ENCODE measurements around the gene ANKFN1. TPM values are rescaled to one million over a fixed set of nuclear protein-coding genes. Genes with fewer than 3 reads are reported as not detected.

The ANKFN1 gene
- total RNA-seq, 1 experiment from 2014 or later = not detected

- H3K27me3 Mint-ChIP-seq (ENCODE audit: unreplicated experiment) = no peaks in the 10 kb centered on the region
- TF ChIP-seq CTCF (IDR thresholded peaks at IDR 0.05; ENCODE audit: unreplicated experiment) = no peak
- H3K9me3 Mint-ChIP-seq (ENCODE audit: low read depth, unreplicated experiment) = no peaks in the 10 kb centered on the region
- CTCF ChIA-PET = interaction anchor here (0.6 kb wide), 1 partner anchor 113 kb away, joined by 3 read pairs; no protein-coding TSS in a partner anchor
- no peak overlapping the region for H3K4me3 Mint-ChIP-seq (ENCODE audit: low read depth, unreplicated experiment)
- DNase-seq = no peak
- intact Hi-C loops (cut with micrococcal nuclease; ENCODE audit: unreplicated experiment) = no loop called here
- no TSS peak for BruUV-seq (replicated peaks)
- no peaks in the 10 kb centered on the region for H3K36me3 Mint-ChIP-seq (ENCODE audit: insufficient read depth, unreplicated experiment)
- no peaks in the 10 kb centered on the region for H3K4me1 Mint-ChIP-seq (ENCODE audit: low read depth, unreplicated experiment)
- no peak overlapping the region for H3K27ac Mint-ChIP-seq (ENCODE audit: unreplicated experiment)
These were observed 205.4 kb downstream of the ANKFN1 start for GRCh38 chr17:56358651-56359050.

- H3K4me1 Mint-ChIP-seq (ENCODE audit: low read depth, unreplicated experiment) = no peaks in the 10 kb centered on the region
- H3K9me3 Mint-ChIP-seq (ENCODE audit: low read depth, unreplicated experiment) = no peaks in the 10 kb centered on the region
- intact Hi-C loops (cut with micrococcal nuclease; ENCODE audit: unreplicated experiment) = no loop called here
- H3K27ac Mint-ChIP-seq (ENCODE audit: unreplicated experiment) = no peak overlapping the region
- H3K27me3 Mint-ChIP-seq (ENCODE audit: unreplicated experiment) = no peaks in the 10 kb centered on the region
- CTCF ChIA-PET = no interaction called here
- no TSS peak for BruUV-seq (replicated peaks)
- DNase-seq = no peak
- no peak for TF ChIP-seq CTCF (IDR thresholded peaks at IDR 0.05; ENCODE audit: unreplicated experiment)
- H3K4me3 Mint-ChIP-seq (ENCODE audit: low read depth, unreplicated experiment) = no peak overlapping the region
- no peaks in the 10 kb centered on the region for H3K36me3 Mint-ChIP-seq (ENCODE audit: insufficient read depth, unreplicated experiment)
These were observed 206.2 kb downstream of the ANKFN1 start for GRCh38 chr17:56359518-56359917.

- TF ChIP-seq CTCF (IDR thresholded peaks at IDR 0.05; ENCODE audit: unreplicated experiment) = no peak
- no peak for DNase-seq
- Mint-ChIP-seq H3K36me3 (ENCODE audit: insufficient read depth, unreplicated experiment) (no peaks in the 10 kb centered on the region), H3K9me3 (ENCODE audit: low read depth, unreplicated experiment) (no peaks in the 10 kb centered on the region), H3K4me3 (ENCODE audit: low read depth, unreplicated experiment) (no peak overlapping the region), H3K27ac (ENCODE audit: unreplicated experiment) (no peak overlapping the region), H3K4me1 (ENCODE audit: low read depth, unreplicated experiment) (no peaks in the 10 kb centered on the region), H3K27me3 (ENCODE audit: unreplicated experiment) (no peaks in the 10 kb centered on the region)
- intact Hi-C loops (cut with micrococcal nuclease; ENCODE audit: unreplicated experiment) = no loop called here
- CTCF ChIA-PET = no interaction called here
- BruUV-seq (replicated peaks) = no TSS peak
These were observed 214.1 kb downstream of the ANKFN1 start for GRCh38 chr17:56367366-56367765.

- no peaks in the 10 kb centered on the region for H3K9me3 Mint-ChIP-seq (ENCODE audit: low read depth, unreplicated experiment)
- intact Hi-C loops (cut with micrococcal nuclease; ENCODE audit: unreplicated experiment) = no loop called here
- CTCF ChIA-PET = no interaction called here
- H3K36me3 Mint-ChIP-seq (ENCODE audit: insufficient read depth, unreplicated experiment) = no peaks in the 10 kb centered on the region
- TF ChIP-seq CTCF (IDR thresholded peaks at IDR 0.05; ENCODE audit: unreplicated experiment) = no peak
- BruUV-seq (replicated peaks) = no TSS peak
- no peak overlapping the region for H3K4me3 Mint-ChIP-seq (ENCODE audit: low read depth, unreplicated experiment)
- DNase-seq = no peak
- no peak overlapping the region for H3K27ac Mint-ChIP-seq (ENCODE audit: unreplicated experiment)
- H3K27me3 Mint-ChIP-seq (ENCODE audit: unreplicated experiment) = peaks cover 18% of the 10 kb centered on the region
- no peaks in the 10 kb centered on the region for H3K4me1 Mint-ChIP-seq (ENCODE audit: low read depth, unreplicated experiment)
These were observed 220.9 kb downstream of the ANKFN1 start for GRCh38 chr17:56373981-56374833.

Measured in Calu3 (cell line).